OCI-LY7 (cell line): Measurements from ENCODE around the gene SOCS7. TPM values are rescaled to one million over a fixed set of nuclear protein-coding genes. Genes with fewer than 3 reads are reported as not detected.

Experiments used
- BruUV-seq: library from RNA; stranded (reverse); fragments of 400-500 nt; replicated peaks from 2 replicates; lab custom pipeline; 2021; lab: Mats Ljungman, UMichigan
- CTCF ChIA-PET: fragments of 300-600 bp; sonication (Branson Sonifier 250); formaldehyde crosslinking; loops from one replicate; lab custom pipeline; 2022; ENCODE audit warnings: antibody characterized with exemption; ENCODE audit not compliant: unreplicated experiment; lab: Charles Lee
- POLR2A ChIA-PET: fragments of 300-600 bp; sonication (Branson Sonifier 250); formaldehyde crosslinking; loops from one replicate; lab custom pipeline; 2022; ENCODE audit warnings: antibody characterized with exemption; lab: Charles Lee
- DNase-seq: peaks from one replicate; pipeline ENCODE4 v3.0.0-alpha.2; 2015; ENCODE audit warnings: low spot score
- H2AFZ ChIP-seq: fragments of 200-600 bp; sonication (generic), shearing (Covaris generic); 2 replicates; pipeline ENCODE4 v1.6.1; 2014; ENCODE audit warnings: mild to moderate bottlenecking, antibody characterized with exemption, low read length, moderate library complexity
- H3K27ac ChIP-seq: fragments of 200-600 bp; sonication (generic); 2 replicates; pipeline ENCODE4 v1.5.1; 2014; ENCODE audit warnings: mixed run types, low read depth, mild to moderate bottlenecking, moderate library complexity, low read length, inconsistent platforms; ENCODE audit not compliant: poor library complexity, severe bottlenecking
- H3K36me3 ChIP-seq: fragments of 200-600 bp; sonication (generic); 2 replicates; pipeline ENCODE4 v1.6.1; 2014; ENCODE audit warnings: mild to moderate bottlenecking, antibody characterized with exemption, low read length, moderate library complexity, mixed read lengths; ENCODE audit not compliant: insufficient read depth
- H3K4me1 ChIP-seq: fragments of 200-600 bp; sonication (generic); 2 replicates; pipeline ENCODE4 v1.5.1; 2014; ENCODE audit warnings: mild to moderate bottlenecking, low read length; ENCODE audit not compliant: insufficient read depth, poor library complexity, severe bottlenecking
- H3K4me2 ChIP-seq: fragments of 200-600 bp; sonication (generic); 2 replicates; pipeline ENCODE4 v1.6.1; 2014; ENCODE audit warnings: mild to moderate bottlenecking, low read length
- H3K4me3 ChIP-seq: fragments of 200-600 bp; sonication (generic); 2 replicates; pipeline ENCODE4 v1.5.1; 2014; ENCODE audit warnings: mild to moderate bottlenecking, low read depth, low read length; ENCODE audit not compliant: poor library complexity, severe bottlenecking
- H3K79me2 ChIP-seq: fragments of 200-600 bp; sonication (generic); 2 replicates; pipeline ENCODE4 v1.6.1; 2016; ENCODE audit warnings: low read depth, mild to moderate bottlenecking, low read length, moderate library complexity, mixed read lengths; ENCODE audit not compliant: insufficient read depth
- H3K9me2 ChIP-seq: fragments of 200-600 bp; sonication (generic); 2 replicates; pipeline ENCODE4 v1.6.1; 2016; ENCODE audit warnings: mild to moderate bottlenecking, low read length, mixed read lengths; ENCODE audit not compliant: insufficient read depth
- H3K9me3 ChIP-seq: fragments of 200-600 bp; sonication (generic); 2 replicates; pipeline ENCODE4 v1.6.1; 2014; ENCODE audit warnings: mild to moderate bottlenecking, mixed run types, low read length, mixed read lengths
- H4K20me1 ChIP-seq: fragments of 200-600 bp; sonication (generic); 2 replicates; pipeline ENCODE4 v1.6.1; 2014; ENCODE audit warnings: mild to moderate bottlenecking, antibody characterized with exemption, low read length, moderate library complexity, mixed read lengths; ENCODE audit not compliant: insufficient read depth
- EZH2phosphoT487 ChIP-seq: fragments of 200-600 bp; sonication (generic); IDR thresholded peaks from 2 replicates; pipeline ENCODE4 v1.6.1; 2018; ENCODE audit warnings: low read depth, borderline replicate concordance, mild to moderate bottlenecking, mixed run types, antibody characterized with exemption, low read length, moderate library complexity, mixed read lengths
- intact Hi-C: fragments of 100-400 bp; cut with micrococcal nuclease; formaldehyde crosslinking; loops from one replicate; pipeline ENCODE4 v1.10.0; 2022; ENCODE audit not compliant: unreplicated experiment
- total RNA-seq, 2 experiments: library from RNA; depleted of rRNA in 1 of 2; stranded (reverse); fragments of >200 nt in 1 of 2; shearing (Covaris generic) in 1 of 2; gene quantifications; 2 replicates each; pipeline ENCODE4 v1.2.3, GENCODE V29; 2014 to 2022
- TF ChIP-seq, protein P1 (sequence below): fragments of 200-600 bp; sonication (generic); conservative IDR thresholded peaks from 2 replicates; pipeline ENCODE4 v1.5.1; 2014; ENCODE audit warnings: mild to moderate bottlenecking, antibody characterized with exemption, low read length, moderate library complexity, mixed read lengths

SOCS7 gene
- total RNA-seq, 2 experiments from 2014 or later = 36.1 to 39.1 TPM

DNA sequence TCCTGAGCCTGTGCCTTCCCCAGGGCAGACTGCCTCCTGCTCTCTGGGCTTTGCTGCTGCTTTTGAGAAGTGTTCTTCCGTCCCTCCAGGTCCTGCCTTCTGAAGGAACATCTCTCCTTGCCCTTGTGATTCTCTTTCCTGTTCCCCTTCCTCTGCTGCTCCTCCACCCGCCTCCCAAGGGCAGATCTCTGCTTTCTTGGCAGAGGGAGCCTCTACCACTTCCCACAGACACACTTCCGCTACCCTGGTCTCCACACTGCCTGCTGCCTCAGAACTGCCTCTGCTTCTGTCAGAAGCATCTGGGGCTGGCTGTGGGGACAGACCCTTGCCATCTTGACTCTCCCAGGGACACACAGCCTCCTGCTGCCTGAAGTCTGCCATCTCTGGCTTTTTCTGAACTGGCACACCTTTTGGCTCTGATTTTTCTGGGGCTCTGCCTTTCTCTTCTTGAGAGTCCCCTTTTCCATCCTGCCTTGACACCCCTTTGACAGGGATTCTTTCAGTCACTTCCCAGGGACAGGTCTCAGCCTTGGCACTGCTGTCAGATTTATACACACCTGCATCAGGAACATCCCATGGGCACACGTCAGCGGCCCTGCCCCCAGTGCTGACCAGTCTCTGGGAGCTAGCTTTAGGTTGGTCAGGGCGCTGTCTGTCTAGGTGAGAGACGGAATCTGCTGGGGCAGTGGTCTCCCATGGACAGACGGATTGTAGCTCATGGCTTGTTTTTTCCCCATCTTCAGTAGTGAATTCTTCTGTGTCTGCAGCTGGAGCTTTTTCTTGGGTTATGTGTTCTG is 24.4 kb upstream of the SOCS7 start:
- Histone ChIP-seq H3K4me3 (peak overlapping the region; percentile 48), H3K9me3 (no peaks in the 10 kb centered on the region), H3K36me3 (peaks cover 20% of the 10 kb centered on the region), H2AFZ (peak overlapping the region; percentile 30; the same call in 1 of the 2 replicates), H3K27ac (peak overlapping the region; percentile 97), H3K79me2 (no peaks in the 10 kb centered on the region), H3K4me1 (peaks cover 72% of the 10 kb centered on the region), H3K9me2 (no peaks in the 10 kb centered on the region), H4K20me1 (no peaks in the 10 kb centered on the region), H3K4me2 (peak overlapping the region; percentile 91)
- ChIA-PET CTCF (interaction anchor here (0.5 to 1.9 kb wide), 2 partner anchors 8 to 21 kb away, joined by 3 to 6 read pairs; no protein-coding TSS in a partner anchor), POLR2A (interaction anchor here (0.9 to 4.1 kb wide), 2 partner anchors 21 to 26 kb away, joined by 3 to 38 read pairs; partner anchors contain the start of gene SOCS7)
- intact Hi-C loops = no loop called here
- BruUV-seq = no TSS peak
- peak; percentile 75 for DNase-seq
- TF ChIP-seq, protein P1, sequence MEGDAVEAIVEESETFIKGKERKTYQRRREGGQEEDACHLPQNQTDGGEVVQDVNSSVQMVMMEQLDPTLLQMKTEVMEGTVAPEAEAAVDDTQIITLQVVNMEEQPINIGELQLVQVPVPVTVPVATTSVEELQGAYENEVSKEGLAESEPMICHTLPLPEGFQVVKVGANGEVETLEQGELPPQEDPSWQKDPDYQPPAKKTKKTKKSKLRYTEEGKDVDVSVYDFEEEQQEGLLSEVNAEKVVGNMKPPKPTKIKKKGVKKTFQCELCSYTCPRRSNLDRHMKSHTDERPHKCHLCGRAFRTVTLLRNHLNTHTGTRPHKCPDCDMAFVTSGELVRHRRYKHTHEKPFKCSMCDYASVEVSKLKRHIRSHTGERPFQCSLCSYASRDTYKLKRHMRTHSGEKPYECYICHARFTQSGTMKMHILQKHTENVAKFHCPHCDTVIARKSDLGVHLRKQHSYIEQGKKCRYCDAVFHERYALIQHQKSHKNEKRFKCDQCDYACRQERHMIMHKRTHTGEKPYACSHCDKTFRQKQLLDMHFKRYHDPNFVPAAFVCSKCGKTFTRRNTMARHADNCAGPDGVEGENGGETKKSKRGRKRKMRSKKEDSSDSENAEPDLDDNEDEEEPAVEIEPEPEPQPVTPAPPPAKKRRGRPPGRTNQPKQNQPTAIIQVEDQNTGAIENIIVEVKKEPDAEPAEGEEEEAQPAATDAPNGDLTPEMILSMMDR = no peak
- TF ChIP-seq EZH2phosphoT487 = no peak

DNA sequence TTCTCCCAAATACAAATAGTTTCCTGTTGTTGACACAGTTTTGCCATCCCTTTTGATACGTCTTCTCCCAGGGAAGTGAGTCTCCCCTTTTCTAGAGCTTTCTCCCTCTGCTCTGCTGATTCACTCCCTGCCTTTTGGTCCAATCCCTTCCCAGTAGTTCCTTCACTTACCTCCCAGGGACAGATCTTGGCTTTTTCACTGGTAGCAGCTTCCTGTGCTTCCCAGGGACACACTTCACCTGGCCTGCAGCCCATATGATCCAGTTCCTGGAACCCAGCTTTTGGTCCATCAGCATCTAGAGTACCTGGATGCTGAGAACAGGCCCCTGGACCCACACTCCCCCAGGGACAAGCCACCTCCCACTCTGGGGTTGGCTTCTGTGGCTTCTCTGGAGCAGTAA is 23.7 kb upstream of the SOCS7 start:
- no peak for DNase-seq
- TF ChIP-seq EZH2phosphoT487 = no peak
- TF ChIP-seq, protein P1 = no peak
- Histone ChIP-seq H4K20me1 (no peaks in the 10 kb centered on the region), H3K4me3 (no peak overlapping the region), H3K36me3 (peaks cover 13% of the 10 kb centered on the region; the same call in 1 of the 2 replicates), H2AFZ (no peak overlapping the region), H3K9me2 (no peaks in the 10 kb centered on the region), H3K9me3 (no peaks in the 10 kb centered on the region), H3K27ac (peak overlapping the region; percentile 97), H3K79me2 (no peaks in the 10 kb centered on the region), H3K4me1 (peaks cover 65% of the 10 kb centered on the region), H3K4me2 (peak overlapping the region; percentile 91)
- no TSS peak for BruUV-seq
- intact Hi-C loops = no loop called here
- POLR2A ChIA-PET = no interaction called here
- CTCF ChIA-PET = interaction anchor here (1.5 kb wide), 1 partner anchor 21 kb away, joined by 4 read pairs; no protein-coding TSS in a partner anchor

GRCh38 chr17:38328620-38329019 is 23.0 kb upstream of the SOCS7 start:
- BruUV-seq = no TSS peak
- no peak for TF ChIP-seq EZH2phosphoT487
- TF ChIP-seq, protein P1 = no peak

More at GRCh38 chr17:38328620-38329019, 23.0 kb upstream of the SOCS7 start:
- no peak overlapping the region for H2AFZ ChIP-seq
- DNase-seq = peak; percentile 55
- H3K79me2 ChIP-seq = no peaks in the 10 kb centered on the region
- no peaks in the 10 kb centered on the region for H3K9me2 ChIP-seq
- intact Hi-C loops = no loop called here
- ChIA-PET POLR2A (interaction anchor here (1.1 kb wide), 1 partner anchor 12 kb away, joined by 3 read pairs; no protein-coding TSS in a partner anchor), CTCF (interaction anchor here (1.5 kb wide), 1 partner anchor 21 kb away, joined by 4 read pairs; no protein-coding TSS in a partner anchor)
- H3K4me2 ChIP-seq = peak overlapping the region; percentile 91
- H3K4me3 ChIP-seq = no peak overlapping the region
- H3K27ac ChIP-seq = peak overlapping the region; percentile 97
- peaks cover 59% of the 10 kb centered on the region for H3K4me1 ChIP-seq
- peaks cover 7% of the 10 kb centered on the region; the same call in 1 of the 2 replicates for H3K36me3 ChIP-seq
- H3K9me3 ChIP-seq = no peaks in the 10 kb centered on the region
- no peaks in the 10 kb centered on the region for H4K20me1 ChIP-seq
